Measurements from ENCODE around the gene PHGDH.

PHGDH gene

GRCh38 chr1:119791377-119791776, 79.6 kb downstream of the PHGDH start:
- DNase-seq (ENCODE audit: low read depth in 2 of 2) = no peak
